ENCODE results near the gene ZNF92.
"Not testable (repeated sequence)": the region's sequence is repeated elsewhere in the genome, so short reads cannot be mapped to it uniquely, and the experiment has no call there.

Gene ZNF92

DNA sequence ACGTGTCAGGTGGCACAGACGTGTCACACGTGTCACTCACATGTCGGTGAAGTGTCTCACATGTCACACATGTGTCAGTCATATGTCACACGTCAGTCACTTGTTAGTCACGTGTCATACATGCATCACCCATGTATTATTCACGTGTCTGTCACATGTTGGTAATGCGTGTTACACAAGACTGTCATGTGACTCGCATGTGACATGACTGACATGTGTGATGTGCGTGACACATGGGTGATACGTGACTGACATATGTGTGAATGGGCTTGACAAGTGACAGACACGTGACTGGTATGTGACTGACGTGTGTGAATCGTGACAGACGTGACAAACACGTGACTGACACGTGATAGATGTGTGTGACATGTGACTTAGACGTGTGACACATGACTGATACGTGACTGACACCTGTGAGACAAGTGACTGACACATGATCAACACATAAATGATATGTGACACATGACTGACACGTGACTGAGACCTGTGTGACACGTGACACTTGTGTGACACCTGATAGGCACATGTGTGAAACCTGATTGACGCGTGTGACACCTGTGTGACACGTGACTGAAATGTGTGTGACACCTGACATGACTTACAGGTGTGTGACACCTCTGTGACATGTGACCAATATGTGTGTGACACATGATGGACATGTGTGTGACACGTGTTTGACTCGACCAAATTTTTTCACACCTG is 56.1 kb downstream of the ZNF92 start:
- DNase-seq (ENCODE audit: low read depth): no peak

DNA sequence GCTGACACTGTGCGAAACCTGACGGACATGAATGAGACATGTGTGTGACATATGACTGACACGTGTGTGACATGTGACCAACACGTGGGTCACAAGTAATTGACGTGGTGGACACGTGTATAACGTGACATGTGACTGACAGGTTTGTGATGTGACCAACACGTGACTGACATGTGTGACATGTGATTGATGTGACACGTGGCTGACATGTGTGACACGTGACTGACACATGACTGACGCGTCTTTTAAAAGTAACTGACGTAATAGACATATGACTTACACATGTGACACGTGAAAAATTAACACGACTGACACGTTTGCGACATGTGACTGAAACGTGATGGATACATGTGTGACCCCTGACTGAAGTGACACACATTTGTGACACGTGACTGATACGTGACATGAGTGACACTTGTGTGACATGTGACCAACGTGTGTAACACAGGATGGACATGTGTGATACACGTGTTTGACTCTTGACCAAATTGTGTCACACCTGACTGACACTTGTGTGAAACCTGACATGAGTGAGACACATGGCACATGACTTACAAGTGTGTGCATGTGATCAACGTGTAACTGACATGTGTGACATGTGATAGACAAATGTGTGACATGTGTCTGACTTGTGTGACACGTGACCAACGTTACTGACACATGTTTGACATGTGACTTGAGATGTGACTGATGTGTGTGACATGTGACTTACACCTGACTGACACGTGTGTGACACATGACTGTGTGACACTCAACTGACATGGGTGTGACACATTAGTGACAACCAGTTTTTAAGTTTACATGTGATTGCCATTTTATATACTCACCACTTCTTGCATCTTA is 56.9 kb downstream of the ZNF92 start:
- DNase-seq (ENCODE audit: low read depth): no peak

DNA sequence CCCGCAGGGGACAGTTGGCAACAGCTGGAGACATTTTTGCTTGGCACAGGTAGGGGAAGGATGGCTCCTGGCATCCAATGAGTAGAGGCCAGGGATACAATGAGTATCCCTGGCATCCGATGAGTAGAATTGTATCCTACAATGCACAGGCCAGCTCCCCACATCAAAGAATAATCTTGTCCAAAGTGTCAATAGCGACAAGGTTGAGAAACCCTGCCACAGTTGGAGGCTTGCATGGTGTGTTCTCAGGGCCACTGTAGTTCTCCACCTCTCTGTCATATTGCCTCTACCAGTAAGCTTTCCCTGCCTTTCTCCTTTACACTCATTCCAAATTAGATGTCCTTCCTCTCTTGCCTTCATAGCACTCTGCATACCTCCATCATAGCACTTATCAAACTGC is 60.7 kb downstream of the ZNF92 start:
- DNase-seq (ENCODE audit: low read depth): no peak

DNA sequence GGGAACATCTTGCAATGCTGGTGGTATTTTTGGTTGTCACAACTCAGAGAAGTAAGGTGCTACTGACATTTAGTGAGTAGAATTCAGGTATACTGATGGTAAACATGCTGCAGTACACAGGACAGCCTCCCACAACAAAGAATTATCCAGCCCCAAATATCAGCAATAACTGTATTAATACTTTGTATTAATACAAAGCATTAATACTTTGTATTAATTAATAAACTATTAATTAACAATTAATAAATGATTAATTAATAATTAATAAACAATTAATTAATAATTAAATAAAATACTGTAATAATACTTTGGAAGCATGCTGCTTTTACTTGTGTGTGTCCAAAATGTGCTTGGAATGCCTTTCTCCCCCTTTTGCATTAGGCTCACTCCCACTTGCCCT is 62.5 kb downstream of the ZNF92 start:
- no peak for DNase-seq (ENCODE audit: low read depth)

DNA sequence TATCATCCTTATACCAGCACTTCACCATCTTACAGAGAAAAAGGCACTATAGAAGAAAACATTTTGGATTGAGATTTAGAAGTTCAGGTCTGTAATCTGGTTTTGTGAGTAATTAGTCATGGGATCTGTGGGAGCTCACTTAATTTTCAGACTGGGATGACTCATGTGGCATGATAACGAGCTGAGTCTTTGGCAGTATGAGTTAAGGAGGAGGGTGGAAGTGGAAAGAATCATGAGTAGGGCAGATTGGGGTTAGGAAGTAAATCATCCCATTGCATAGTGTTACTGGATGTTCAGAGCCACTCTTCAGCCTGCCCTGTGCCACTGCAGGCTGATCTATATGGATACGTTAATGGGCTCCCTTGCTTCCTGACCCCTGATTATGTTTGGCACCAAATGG is 64.9 kb downstream of the ZNF92 start:
- DNase-seq (ENCODE audit: low read depth): peak; percentile 91

DNA sequence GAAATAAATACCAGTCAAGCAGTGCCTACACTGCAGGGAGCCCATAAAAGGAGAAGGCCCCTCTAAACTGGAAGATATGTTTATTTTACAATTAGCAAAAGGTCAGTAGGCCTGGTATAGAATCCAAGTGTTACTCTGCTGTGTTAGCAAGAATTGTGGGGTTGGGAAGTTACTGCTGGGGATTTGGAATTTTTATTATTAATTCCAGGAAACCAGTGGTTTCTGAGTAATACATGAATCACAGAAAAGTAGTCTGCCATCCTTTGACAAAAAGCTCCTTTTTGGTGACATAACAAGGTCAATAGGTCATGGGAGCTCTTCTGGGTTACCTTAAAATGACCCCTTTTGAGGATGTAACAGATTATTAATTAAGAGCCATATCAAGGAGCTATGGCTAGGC is 67.4 kb downstream of the ZNF92 start:
- DNase-seq (ENCODE audit: low read depth): peak; percentile 48

DNA sequence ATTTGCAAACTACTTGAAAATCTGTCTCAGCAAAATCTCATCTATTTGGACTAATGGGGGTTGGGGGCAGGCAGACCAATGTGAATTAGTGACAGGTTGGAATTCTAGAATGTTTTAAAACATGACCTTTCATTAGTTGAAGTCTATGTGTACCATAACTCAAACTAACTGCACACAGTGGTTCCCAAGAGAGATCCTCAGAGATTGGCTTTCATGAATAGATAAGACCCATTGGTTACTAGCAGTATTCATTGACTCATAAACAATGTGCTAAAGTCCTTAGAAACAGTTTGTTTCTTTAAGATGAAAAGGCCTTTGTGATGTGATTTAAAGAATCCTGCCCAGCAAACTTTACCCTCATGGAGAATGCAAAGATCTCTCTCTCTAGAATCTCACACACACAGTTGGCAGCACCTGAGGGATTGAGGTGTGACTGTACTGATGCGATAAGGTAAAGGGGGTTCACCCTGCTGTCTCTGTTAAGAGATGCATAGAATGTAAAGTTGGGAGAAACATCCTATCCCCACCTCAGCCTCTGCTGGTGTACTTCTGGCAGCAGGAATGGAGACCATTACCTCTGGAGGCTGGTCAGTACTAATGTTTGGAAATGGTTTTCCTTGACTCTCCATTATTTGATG is 70.7 kb downstream of the ZNF92 start:
- DNase-seq (ENCODE audit: low read depth): no peak

DNA sequence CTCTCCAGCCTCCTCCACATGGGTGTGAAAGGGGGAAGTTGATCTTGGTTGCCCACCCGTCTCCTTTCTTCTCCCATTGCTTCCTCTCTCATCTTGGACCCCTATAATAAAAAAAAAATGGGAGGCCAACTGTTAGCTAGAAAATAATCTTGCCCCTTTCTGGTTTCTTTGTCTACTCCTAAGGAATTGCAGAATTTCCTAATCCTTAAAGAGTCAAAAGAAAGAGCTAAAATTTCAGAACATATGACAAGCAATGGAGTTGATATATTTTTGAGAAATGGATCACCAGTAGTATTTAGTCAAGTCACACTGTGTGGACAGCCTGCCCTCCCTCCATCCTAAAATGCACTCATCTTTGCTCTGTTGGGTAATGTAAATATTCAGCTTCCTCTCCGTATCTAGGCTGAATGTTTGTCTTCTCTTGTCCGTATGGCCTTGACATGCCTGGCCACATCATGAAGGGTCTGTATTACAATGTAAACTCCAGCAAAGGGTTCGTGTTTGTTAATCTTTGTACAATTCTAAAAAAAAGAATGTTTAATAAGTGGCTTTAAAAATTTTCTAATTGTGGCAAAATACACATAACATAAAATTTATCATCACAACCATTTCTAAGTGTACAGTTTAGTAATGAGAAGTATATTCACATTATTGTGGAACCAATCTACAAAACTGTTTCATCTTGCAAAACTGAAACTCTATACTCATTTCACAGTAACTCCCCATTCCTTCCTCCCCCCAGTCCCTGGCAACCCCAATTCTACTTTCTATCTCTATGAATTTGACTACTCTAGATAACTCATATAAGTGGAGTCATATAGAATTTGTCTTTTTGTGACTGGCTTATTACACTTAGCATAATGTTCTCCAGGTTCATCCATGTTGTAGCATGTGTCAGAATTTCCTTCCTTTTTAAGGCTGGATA is 71.5 kb downstream of the ZNF92 start:
- no peak for DNase-seq (ENCODE audit: low read depth)

DNA sequence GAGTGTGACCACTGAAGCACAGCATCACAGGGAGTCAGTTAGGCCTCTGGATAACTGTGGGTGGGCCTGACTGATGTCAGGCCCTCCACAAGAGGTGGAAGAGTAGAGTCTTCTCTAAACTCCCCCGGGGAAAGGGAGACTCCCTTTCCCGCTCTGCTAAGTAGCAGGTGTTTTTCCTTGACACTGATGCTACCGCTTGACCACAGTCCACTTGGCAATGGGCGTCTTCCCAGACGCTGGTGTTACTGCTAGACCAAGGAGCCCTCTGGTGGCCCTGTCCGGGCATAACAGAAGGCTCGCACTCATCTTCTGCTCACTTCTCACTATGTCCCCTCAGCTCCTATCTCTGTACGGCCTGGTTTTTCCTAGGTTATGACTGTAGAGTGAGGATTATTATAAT is 73.4 kb downstream of the ZNF92 start:
- not testable (repeated sequence) for DNase-seq (ENCODE audit: low read depth)

DNA sequence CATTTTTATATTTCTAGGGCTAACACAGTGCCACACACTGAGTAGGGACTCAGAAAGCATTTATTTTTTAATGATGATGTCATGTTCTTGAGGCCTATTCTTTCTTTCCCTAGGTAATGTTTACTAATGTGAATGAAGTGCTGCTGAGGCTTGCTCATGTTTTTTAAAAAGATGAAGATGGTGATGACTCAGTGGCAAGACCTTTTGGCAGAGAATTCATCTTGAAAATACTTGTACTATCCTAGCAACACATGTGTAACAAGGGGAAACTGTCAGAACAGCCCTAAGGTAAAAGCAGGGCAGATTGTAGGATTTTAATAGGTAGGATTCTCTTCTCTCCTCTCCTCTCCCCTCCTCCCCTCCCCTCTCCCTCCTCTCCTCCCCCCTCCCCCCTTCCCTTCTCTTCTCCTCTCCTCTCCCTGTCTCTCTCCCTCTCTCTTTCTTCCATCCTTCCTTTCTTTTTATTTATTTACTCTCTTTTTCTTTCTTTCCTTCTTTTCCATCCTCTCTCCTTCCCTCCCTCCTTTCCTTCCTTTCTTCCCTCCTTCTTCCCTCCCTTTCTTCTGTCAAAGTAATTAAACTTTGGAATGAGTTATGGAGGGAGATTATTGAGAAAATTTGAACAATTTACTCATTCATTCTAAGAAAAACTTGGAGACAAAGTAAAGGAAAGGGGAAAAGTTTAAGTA is 75.3 kb downstream of the ZNF92 start:
- DNase-seq (ENCODE audit: low read depth): peak; percentile 49

DNA sequence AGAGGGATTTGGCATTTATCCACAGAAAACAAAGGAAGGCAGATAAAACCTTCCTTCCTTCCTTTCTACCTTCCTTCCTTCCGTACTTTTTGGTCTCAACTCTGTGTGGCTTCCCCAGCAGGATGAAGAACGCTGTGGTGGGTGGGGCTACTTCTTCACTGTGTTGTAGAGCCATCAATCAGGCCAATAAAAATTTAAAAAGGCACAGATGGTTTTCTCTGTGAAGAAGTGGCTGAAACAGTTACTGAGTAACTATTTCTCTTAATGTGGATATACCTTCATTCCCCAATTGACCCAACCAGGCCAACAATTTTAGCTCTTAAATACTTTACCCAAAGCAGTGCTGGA is 75.8 kb downstream of the ZNF92 start:
- DNase-seq (ENCODE audit: low read depth): no peak

All from stromal cell of bone marrow (primary cell).